Ectodermal cell (in vitro differentiated cells): ENCODE results near the gene PTBP1.

Experiments
- H3K27ac ChIP-seq: 2 replicates; pipeline ENCODE4 v1.7.0; 2013; ENCODE audit warnings: mild to moderate bottlenecking, low read depth, low read length; ENCODE audit not compliant: insufficient read depth, poor library complexity, severe bottlenecking
- H3K27me3 ChIP-seq: 2 replicates; pipeline ENCODE4 v1.7.0; 2013; ENCODE audit warnings: mild to moderate bottlenecking, low read length; ENCODE audit not compliant: insufficient read depth, control insufficient read depth, poor library complexity, severe bottlenecking
- H3K36me3 ChIP-seq: one replicate; pipeline ENCODE4 v1.7.0; 2013; ENCODE audit warnings: low read length; ENCODE audit not compliant: control insufficient read depth, insufficient read depth
- H3K4me1 ChIP-seq: one replicate; pipeline ENCODE4 v1.7.0; 2013; ENCODE audit warnings: low read length; ENCODE audit not compliant: control insufficient read depth, insufficient read depth
- H3K4me3 ChIP-seq: 2 replicates; pipeline ENCODE4 v1.7.0; 2013; ENCODE audit warnings: low read depth, low read length, control low read depth; ENCODE audit not compliant: insufficient read depth
- H3K9me3 ChIP-seq: 2 replicates; pipeline ENCODE4 v1.7.0; 2013; ENCODE audit warnings: mild to moderate bottlenecking, low read length, moderate library complexity; ENCODE audit not compliant: control insufficient read depth
- WGBS, 2 experiments: methylation state at CpG; one replicate each; pipeline ENCODE4 v1.1.7; 2013; ENCODE audit warnings: missing lambda C conversion rate in 2 of 2; 5-methylcytosine and 5-hydroxymethylcytosine counted together

PTBP1 gene

DNA sequence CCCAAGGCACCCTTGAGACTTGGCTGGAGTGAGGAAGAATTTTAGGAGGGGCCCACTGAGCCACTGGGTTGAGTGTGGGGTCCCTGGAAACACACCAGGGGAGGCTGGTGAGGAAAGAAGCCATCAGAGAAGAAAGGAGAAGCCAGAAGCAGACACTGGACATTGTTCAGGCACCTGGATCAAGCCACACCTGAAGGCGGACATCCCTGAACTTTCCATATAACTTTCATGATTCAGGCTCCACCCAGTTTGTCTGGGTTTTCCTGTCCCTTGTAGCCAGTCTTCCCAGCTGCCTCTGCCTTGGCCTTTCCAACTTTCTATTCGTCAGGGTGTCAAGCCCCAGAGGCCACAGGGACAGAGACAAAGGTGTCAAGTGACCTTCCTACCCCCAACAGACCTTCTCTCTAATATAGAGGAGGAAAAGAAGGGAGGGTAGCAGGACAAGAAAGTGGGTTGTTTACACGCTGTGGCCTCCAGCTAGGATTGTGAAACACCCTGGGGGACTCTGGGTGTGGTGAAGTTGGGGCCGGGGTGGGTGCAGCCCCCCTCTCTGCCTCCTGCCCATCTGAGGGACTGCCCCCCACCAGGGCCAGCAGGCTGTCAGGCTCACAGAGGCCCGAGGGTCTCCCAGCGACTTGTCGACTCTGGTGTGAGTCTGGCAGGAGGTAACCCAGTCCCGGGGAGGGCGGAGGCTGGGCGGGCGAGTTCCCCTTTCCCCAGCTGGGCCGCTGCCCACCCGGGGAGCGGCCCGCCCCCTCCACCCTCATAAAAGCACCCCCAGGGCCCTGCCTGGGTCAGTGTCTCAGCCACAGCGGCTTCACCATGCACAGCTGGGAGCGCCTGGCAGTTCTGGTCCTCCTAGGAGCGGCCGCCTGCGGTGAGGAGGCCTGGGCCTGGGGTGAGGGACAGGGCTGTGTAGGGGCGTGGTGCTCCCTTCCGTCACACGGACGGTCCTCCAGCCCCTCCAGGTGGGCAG lies 61.9 kb downstream of the PTBP1 start, which contains the start of gene CFD:
Gene CFD, plus strand, starts transcription at position 797 of the 976 bp plus-strand sequence. Its CDS starts 26 bp downstream, at position 823.
- no peaks in the 10 kb centered on the region for H3K36me3 ChIP-seq
- H3K27ac ChIP-seq = no peak within 1 kb of the TSS
- H3K27me3 ChIP-seq = peaks cover 49% of the 10 kb centered on the region
- no peaks in the 10 kb centered on the region for H3K4me1 ChIP-seq
- H3K9me3 ChIP-seq = no peaks in the 10 kb centered on the region
- H3K4me3 ChIP-seq = peak within 1 kb of the TSS; percentile 16
- whole genome bisulfite sequencing, 2 experiments = 69 to 78% methylated on average over 24 of the region's 24 CpGs

- 58 to 60% methylated on average over 33 to 35 of the region's 35 CpGs for WGBS, 2 experiments
These were observed 64.0 kb downstream of the PTBP1 start for GRCh38 chr19:861141-861755.

More at GRCh38 chr19:861141-861755, 64.0 kb downstream of the PTBP1 start:
- H3K27me3 ChIP-seq = peaks cover 49% of the 10 kb centered on the region
- H3K9me3 ChIP-seq = no peaks in the 10 kb centered on the region
- no peak overlapping the region for H3K27ac ChIP-seq
- H3K36me3 ChIP-seq = no peaks in the 10 kb centered on the region
- no peak overlapping the region for H3K4me3 ChIP-seq
- no peaks in the 10 kb centered on the region for H3K4me1 ChIP-seq
